SH-SY5Y (cell line): Measurements from ENCODE around the gene EXOC6B.

Experiments
- GATA2 ChIP-seq: IDR thresholded peaks from 2 replicates; pipeline ENCODE4 v1.6.1; 2011; ENCODE audit warnings: mild to moderate bottlenecking, low read depth, low read length
- GATA3 ChIP-seq: IDR thresholded peaks from 2 replicates; pipeline ENCODE4 v1.6.1; 2011; ENCODE audit warnings: low read depth, mild to moderate bottlenecking, low read length, moderate library complexity

- TF ChIP-seq GATA2 (no peak), GATA3 (no peak)
These were observed 250.9 kb downstream of the EXOC6B start for GRCh38 chr2:72574886-72575285.
